Thyroid gland (tissue), 4 donors: ENCODE measurements around the gene NKTR. TPM values are rescaled to one million over a fixed set of nuclear protein-coding genes. Genes with fewer than 3 reads are reported as not detected.

Experiments
- DNase-seq, 2 donors: peaks; one replicate each; pipeline ENCODE4 v3.0.0-alpha.2; 2019
- H3K27ac ChIP-seq, 3 donors: fragments of 200-600 bp; sonication (generic); 1 replicate in 2 of 3; 2 replicates in 1 of 3; pipeline ENCODE4 v1.5.1; 2016 to 2019; ENCODE audit warnings: mild to moderate bottlenecking in 1 of 3, moderate library complexity in 1 of 3
- H3K27me3 ChIP-seq: fragments of 200-600 bp; sonication (generic); one replicate; pipeline ENCODE4 v1.5.1; 2019
- H3K36me3 ChIP-seq, 2 donors: fragments of 200-600 bp; sonication (generic); one replicate each; pipeline ENCODE4 v1.5.1; 2016 to 2019
- H3K4me1 ChIP-seq, 2 donors: fragments of 200-600 bp; sonication (generic); one replicate each; pipeline ENCODE4 v1.5.1; 2017 to 2019
- H3K4me3 ChIP-seq, 3 donors: fragments of 200-600 bp; sonication (generic); replicated peaks in 1 of 3; 1 replicate in 2 of 3; 2 replicates in 1 of 3; pipeline ENCODE4 v1.5.1; 2016; ENCODE audit warnings: mild to moderate bottlenecking in 1 of 3
- H3K9me3 ChIP-seq: fragments of 200-600 bp; sonication (generic); one replicate; pipeline ENCODE4 v1.5.1; 2017
- POLR2A ChIP-seq, 2 donors: fragments of 450-650 bp; IDR thresholded peaks; one replicate each; pipeline ENCODE4 v1.6.1; 2017; ENCODE audit warnings: antibody characterized with exemption in 2 of 2, mild to moderate bottlenecking in 2 of 2, moderate library complexity in 1 of 2
- WGBS, 2 donors: methylation state at CpG; one replicate each; pipeline ENCODE4 v1.1.5; 2017; 5-methylcytosine and 5-hydroxymethylcytosine counted together
- intact Hi-C: fragments of 100-400 bp; cut with DNase I; formaldehyde crosslinking; loops from one replicate; pipeline ENCODE4 v1.15.1; 2023
- total RNA-seq, 4 donors: library from RNA; depleted of rRNA; stranded (reverse); fragments of >200 nt; gene quantifications; one replicate each; pipeline ENCODE4 v1.2.3, GENCODE V29; 2016
- TF ChIP-seq, protein P1 (sequence below), 6 experiments: fragments of 200-600 bp in 3 of 6; fragments of 450-650 bp in 3 of 6; sonication (generic) in 3 of 6; IDR thresholded peaks; one replicate each; pipeline ENCODE4 v1.5.1; 2016 to 2019; ENCODE audit warnings: antibody characterized with exemption in 6 of 6, mild to moderate bottlenecking in 2 of 6, inconsistent platforms in 1 of 6, moderate library complexity in 1 of 6

NKTR gene
- total RNA-seq, 4 donors from 2014 or later = 157 to 383 (median 197) TPM

GRCh38 chr3:42670051-42670576 lies 69.6 kb downstream of the NKTR start:
- DNase-seq = no peak
- Histone ChIP-seq H3K9me3 (no peaks in the 10 kb centered on the region), H3K4me1 (no peaks in the 10 kb centered on the region), H3K27me3 (no peaks in the 10 kb centered on the region), H3K27ac (no peak overlapping the region), H3K36me3 (no peaks in the 10 kb centered on the region), H3K4me3 (no peak overlapping the region)
- WGBS, 2 donors = 83 to 90% methylated on average over 7 of the region's 7 CpGs
- intact Hi-C loops = no loop called here
- no peak for TF ChIP-seq POLR2A (IDR thresholded peaks at IDR 0.05)
- TF ChIP-seq, protein P1, sequence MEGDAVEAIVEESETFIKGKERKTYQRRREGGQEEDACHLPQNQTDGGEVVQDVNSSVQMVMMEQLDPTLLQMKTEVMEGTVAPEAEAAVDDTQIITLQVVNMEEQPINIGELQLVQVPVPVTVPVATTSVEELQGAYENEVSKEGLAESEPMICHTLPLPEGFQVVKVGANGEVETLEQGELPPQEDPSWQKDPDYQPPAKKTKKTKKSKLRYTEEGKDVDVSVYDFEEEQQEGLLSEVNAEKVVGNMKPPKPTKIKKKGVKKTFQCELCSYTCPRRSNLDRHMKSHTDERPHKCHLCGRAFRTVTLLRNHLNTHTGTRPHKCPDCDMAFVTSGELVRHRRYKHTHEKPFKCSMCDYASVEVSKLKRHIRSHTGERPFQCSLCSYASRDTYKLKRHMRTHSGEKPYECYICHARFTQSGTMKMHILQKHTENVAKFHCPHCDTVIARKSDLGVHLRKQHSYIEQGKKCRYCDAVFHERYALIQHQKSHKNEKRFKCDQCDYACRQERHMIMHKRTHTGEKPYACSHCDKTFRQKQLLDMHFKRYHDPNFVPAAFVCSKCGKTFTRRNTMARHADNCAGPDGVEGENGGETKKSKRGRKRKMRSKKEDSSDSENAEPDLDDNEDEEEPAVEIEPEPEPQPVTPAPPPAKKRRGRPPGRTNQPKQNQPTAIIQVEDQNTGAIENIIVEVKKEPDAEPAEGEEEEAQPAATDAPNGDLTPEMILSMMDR (IDR thresholded peaks at IDR 0.05) = no peak

DNA sequence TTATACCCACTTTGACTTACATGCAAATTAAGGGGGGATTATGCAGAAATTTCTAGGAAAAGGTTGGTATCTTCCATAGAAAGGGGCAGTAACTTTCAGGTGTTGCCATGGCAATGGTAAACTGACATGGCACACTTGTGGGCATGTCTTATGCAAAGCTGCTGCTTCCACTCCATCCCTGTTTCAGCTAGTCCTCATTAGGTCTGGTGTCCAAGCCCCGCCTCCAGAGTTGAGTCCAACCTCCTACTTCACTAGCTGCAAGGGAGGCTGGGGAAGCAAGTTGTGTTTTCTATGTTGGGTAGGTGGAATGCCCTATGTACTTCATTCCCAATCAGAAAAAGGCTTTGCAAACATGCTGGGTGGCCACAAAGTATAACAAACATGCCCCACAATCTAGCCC lies 70.2 kb downstream of the NKTR start:
- TF ChIP-seq POLR2A (IDR thresholded peaks at IDR 0.05) = no peak
- TF ChIP-seq, protein P1 (IDR thresholded peaks at IDR 0.05) = no peak
- Histone ChIP-seq H3K36me3 (no peaks in the 10 kb centered on the region), H3K4me3 (no peak overlapping the region), H3K9me3 (no peaks in the 10 kb centered on the region), H3K27ac (no peak overlapping the region), H3K27me3 (no peaks in the 10 kb centered on the region), H3K4me1 (no peaks in the 10 kb centered on the region)
- DNase-seq = no peak
- intact Hi-C loops = no loop called here
- 92 to 100% methylated on average over 1 of the region's 1 CpG for WGBS, 2 donors

DNA sequence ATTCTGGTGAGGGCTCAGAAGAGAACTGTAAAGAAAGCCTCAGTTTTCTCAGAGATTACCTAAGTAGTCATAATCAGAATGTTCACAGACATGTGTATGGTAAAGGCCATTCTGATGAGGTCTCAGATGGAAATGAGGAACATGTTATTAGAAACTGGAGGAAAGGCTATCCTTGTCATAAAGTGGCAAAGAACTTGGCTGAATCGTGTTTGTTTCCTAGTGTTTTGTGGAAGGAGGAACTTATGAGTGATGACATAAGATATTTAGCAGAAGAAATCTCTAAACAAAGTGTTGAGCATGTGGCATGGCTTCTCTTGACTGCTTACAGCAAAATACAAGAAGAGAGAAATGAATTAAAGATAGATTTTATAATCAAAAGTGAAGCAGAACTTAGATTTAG lies 72.0 kb downstream of the NKTR start:
- intact Hi-C loops = no loop called here
- H3K4me1 ChIP-seq = no peaks in the 10 kb centered on the region
- H3K4me3 ChIP-seq = no peak overlapping the region
- H3K9me3 ChIP-seq = no peaks in the 10 kb centered on the region
- TF ChIP-seq, protein P1 (IDR thresholded peaks at IDR 0.05) = no peak
- TF ChIP-seq POLR2A (IDR thresholded peaks at IDR 0.05) = no peak
- H3K27ac ChIP-seq = no peak overlapping the region
- WGBS, 2 donors = 68 to 83% methylated on average over 1 of the region's 1 CpG
- H3K36me3 ChIP-seq = no peaks in the 10 kb centered on the region
- DNase-seq = no peak
- no peaks in the 10 kb centered on the region for H3K27me3 ChIP-seq

DNA sequence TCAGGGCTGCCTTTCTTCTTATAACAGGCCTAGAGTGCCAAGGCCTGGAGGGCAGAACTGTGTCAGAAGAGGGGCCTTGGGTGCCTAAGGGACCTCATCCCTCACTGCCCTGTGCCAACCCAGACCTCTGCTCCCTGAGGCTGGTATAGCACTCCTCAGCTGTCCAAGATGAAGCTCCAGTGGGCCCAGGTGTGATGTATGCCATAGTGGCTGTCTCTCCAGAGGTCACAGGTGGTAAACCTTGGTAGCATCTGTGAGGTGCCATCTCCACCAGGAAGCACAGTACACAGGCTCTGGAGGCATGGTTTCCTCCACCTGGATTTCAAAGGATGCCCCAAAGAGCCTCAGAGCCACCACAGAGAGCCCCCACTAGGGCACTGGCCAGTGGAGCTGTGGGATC lies 72.6 kb downstream of the NKTR start:
- intact Hi-C loops = no loop called here
- Histone ChIP-seq H3K9me3 (no peaks in the 10 kb centered on the region), H3K36me3 (no peaks in the 10 kb centered on the region), H3K27ac (no peak overlapping the region), H3K4me1 (no peaks in the 10 kb centered on the region), H3K27me3 (no peaks in the 10 kb centered on the region), H3K4me3 (no peak overlapping the region)
- no peak for TF ChIP-seq POLR2A (IDR thresholded peaks at IDR 0.05)
- TF ChIP-seq, protein P1 (IDR thresholded peaks at IDR 0.05) = no peak
- DNase-seq = no peak

- intact Hi-C loops = no loop called here
- no peaks in the 10 kb centered on the region for H3K9me3 ChIP-seq
- DNase-seq = no peak
- no peaks in the 10 kb centered on the region for H3K4me1 ChIP-seq
- no peak overlapping the region for H3K4me3 ChIP-seq
- 72 to 73% methylated on average over 3 of the region's 3 CpGs for WGBS, 2 donors
- no peaks in the 10 kb centered on the region for H3K27me3 ChIP-seq
- H3K27ac ChIP-seq = no peak overlapping the region
- H3K36me3 ChIP-seq = no peaks in the 10 kb centered on the region
- TF ChIP-seq, protein P1 (IDR thresholded peaks at IDR 0.05) = no peak
- TF ChIP-seq POLR2A (IDR thresholded peaks at IDR 0.05) = no peak
These were observed 73.7 kb downstream of the NKTR start for GRCh38 chr3:42674146-42674545.
